Vagina (tissue), 2 donors: ENCODE results near the gene PTPRN2. TPM values are rescaled to one million over a fixed set of nuclear protein-coding genes. Genes with fewer than 3 reads are reported as not detected.

Experiments used
- DNase-seq, 2 donors: peaks; one replicate each; pipeline ENCODE4 v3.0.0-alpha.2; 2017; ENCODE audit errors: extremely low spot score in 2 of 2
- H3K27ac ChIP-seq: fragments of 200-600 bp; sonication (generic); one replicate; pipeline ENCODE4 v1.5.1; 2019
- H3K27me3 ChIP-seq: fragments of 200-600 bp; sonication (generic); one replicate; pipeline ENCODE4 v1.5.1; 2019
- H3K36me3 ChIP-seq, 2 donors: fragments of 200-600 bp; sonication (generic); one replicate each; pipeline ENCODE4 v1.5.1; 2017 to 2019
- H3K4me1 ChIP-seq: fragments of 200-600 bp; sonication (generic); one replicate; pipeline ENCODE4 v1.5.1; 2019
- H3K4me3 ChIP-seq, 2 donors: fragments of 200-600 bp; sonication (generic); 1 replicate in 1 of 2; 2 replicates in 1 of 2; pipeline ENCODE4 v1.5.1; 2016 to 2019
- H3K9me3 ChIP-seq: fragments of 200-600 bp; sonication (generic); one replicate; pipeline ENCODE4 v1.5.1; 2019
- POLR2A ChIP-seq, 2 donors: fragments of 450-650 bp; IDR thresholded peaks; one replicate each; pipeline ENCODE4 v1.6.1; 2017; ENCODE audit warnings: antibody characterized with exemption in 2 of 2, mild to moderate bottlenecking in 2 of 2, moderate library complexity in 2 of 2
- POLR2AphosphoS5 ChIP-seq, 2 donors: sonication (generic); formaldehyde crosslinking; IDR thresholded peaks; one replicate each; pipeline ENCODE4 v1.9.0; 2017; ENCODE audit warnings: antibody characterized with exemption in 2 of 2, mild to moderate bottlenecking in 2 of 2, low read depth in 1 of 2; ENCODE audit not compliant: insufficient read depth in 1 of 2
- intact Hi-C: fragments of 100-400 bp; cut with DNase I; formaldehyde crosslinking; loops from one replicate; pipeline ENCODE4 v1.15.1; 2023
- total RNA-seq: library from RNA; depleted of rRNA; stranded (reverse); fragments of >200 nt; gene quantifications from one replicate; pipeline ENCODE4 v1.2.3, GENCODE V29; 2016
- TF ChIP-seq, protein P1 (sequence below), 3 experiments: fragments of 450-650 bp in 2 of 3; fragments of 200-600 bp in 1 of 3; sonication (generic) in 1 of 3; IDR thresholded peaks; one replicate each; pipeline ENCODE4 v1.5.1; 2017 to 2019; ENCODE audit warnings: antibody characterized with exemption in 3 of 3, mild to moderate bottlenecking in 2 of 3, moderate library complexity in 2 of 3

The PTPRN2 gene
- total RNA-seq, 1 donor from 2014 or later: 7.4 TPM

GRCh38 chr7:158141221-158141582 lies 446.4 kb downstream of the PTPRN2 start:
- Histone ChIP-seq H3K9me3 (no peaks in the 10 kb centered on the region), H3K27me3 (no peaks in the 10 kb centered on the region), H3K36me3 (no peaks in the 10 kb centered on the region), H3K27ac (no peak overlapping the region), H3K4me3 (no peak overlapping the region), H3K4me1 (no peaks in the 10 kb centered on the region)
- TF ChIP-seq, protein P1, sequence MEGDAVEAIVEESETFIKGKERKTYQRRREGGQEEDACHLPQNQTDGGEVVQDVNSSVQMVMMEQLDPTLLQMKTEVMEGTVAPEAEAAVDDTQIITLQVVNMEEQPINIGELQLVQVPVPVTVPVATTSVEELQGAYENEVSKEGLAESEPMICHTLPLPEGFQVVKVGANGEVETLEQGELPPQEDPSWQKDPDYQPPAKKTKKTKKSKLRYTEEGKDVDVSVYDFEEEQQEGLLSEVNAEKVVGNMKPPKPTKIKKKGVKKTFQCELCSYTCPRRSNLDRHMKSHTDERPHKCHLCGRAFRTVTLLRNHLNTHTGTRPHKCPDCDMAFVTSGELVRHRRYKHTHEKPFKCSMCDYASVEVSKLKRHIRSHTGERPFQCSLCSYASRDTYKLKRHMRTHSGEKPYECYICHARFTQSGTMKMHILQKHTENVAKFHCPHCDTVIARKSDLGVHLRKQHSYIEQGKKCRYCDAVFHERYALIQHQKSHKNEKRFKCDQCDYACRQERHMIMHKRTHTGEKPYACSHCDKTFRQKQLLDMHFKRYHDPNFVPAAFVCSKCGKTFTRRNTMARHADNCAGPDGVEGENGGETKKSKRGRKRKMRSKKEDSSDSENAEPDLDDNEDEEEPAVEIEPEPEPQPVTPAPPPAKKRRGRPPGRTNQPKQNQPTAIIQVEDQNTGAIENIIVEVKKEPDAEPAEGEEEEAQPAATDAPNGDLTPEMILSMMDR (IDR thresholded peaks at IDR 0.05): no peak
- TF ChIP-seq POLR2AphosphoS5 (IDR thresholded peaks at IDR 0.05; ENCODE audit: insufficient read depth in 1 of 2, low read depth in 1 of 2) (no peak), POLR2A (IDR thresholded peaks at IDR 0.05) (no peak)
- DNase-seq: no peak
- intact Hi-C loops: no loop called here

DNA sequence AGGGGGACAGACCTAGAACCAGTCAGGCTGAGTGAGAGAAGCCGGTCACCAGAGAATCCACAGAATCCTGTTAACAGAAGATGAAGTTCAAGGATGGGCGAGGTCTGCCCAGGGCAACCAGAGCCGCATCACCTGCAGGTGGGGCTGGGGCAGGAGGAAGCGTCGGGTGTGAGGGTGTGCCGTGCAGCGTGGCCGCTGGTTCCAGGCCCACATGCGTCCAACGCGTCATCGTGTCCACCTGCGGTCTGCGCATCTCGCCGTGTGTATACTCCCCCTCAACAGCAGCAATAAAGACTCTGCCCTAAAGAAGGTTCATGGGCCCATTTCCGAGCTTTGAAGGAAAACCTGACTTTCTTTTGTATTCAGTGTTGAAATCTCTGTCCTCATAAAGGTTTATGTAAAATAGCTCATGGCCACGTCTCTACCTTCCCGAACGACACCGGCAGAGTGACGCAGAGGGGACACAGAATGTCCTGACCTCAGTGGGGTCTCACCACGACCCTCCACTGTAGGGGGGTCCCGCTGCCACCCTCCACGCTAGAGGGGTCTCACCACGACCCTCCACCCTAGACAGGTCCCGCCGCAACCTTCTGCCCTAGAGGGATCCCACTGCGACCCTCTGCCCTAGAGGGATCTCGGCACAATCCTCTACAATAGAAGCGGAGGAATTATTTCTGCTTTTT lies 446.9 kb downstream of the PTPRN2 start:
- no peaks in the 10 kb centered on the region for H3K27me3 ChIP-seq
- no peak for TF ChIP-seq POLR2A (IDR thresholded peaks at IDR 0.05)
- no peak for TF ChIP-seq POLR2AphosphoS5 (IDR thresholded peaks at IDR 0.05; ENCODE audit: insufficient read depth in 1 of 2, low read depth in 1 of 2)
- TF ChIP-seq, protein P1 (IDR thresholded peaks at IDR 0.05): no peak
- intact Hi-C loops: no loop called here
- H3K27ac ChIP-seq: no peak overlapping the region
- H3K36me3 ChIP-seq: no peaks in the 10 kb centered on the region
- no peaks in the 10 kb centered on the region for H3K4me1 ChIP-seq
- no peak for DNase-seq
- no peaks in the 10 kb centered on the region for H3K9me3 ChIP-seq
- no peak overlapping the region for H3K4me3 ChIP-seq

- intact Hi-C loops: no loop called here
- TF ChIP-seq, protein P1 (IDR thresholded peaks at IDR 0.05): no peak
- TF ChIP-seq POLR2AphosphoS5 (IDR thresholded peaks at IDR 0.05; ENCODE audit: insufficient read depth in 1 of 2, low read depth in 1 of 2) (no peak), POLR2A (IDR thresholded peaks at IDR 0.05) (no peak)
- Histone ChIP-seq H3K27ac (no peak overlapping the region), H3K9me3 (no peaks in the 10 kb centered on the region), H3K4me3 (no peak overlapping the region), H3K4me1 (no peaks in the 10 kb centered on the region), H3K27me3 (no peaks in the 10 kb centered on the region), H3K36me3 (no peaks in the 10 kb centered on the region)
- no peak for DNase-seq
Observed at GRCh38 chr7:158139499-158139898, 448.1 kb downstream of the PTPRN2 start.

DNA sequence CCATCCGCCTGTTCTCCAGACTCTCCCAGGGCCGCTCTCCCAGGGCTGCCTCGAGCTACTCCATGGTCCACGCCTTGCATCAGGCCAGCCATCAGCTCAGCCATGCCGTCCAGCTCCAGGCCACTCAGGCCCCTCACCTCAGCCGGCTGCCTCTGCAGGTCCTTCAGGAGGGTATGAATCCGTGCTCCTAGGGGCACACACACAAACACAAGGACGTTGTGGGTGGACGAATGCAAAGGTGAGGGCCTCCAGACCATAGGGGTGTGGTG lies 449.4 kb downstream of the PTPRN2 start:
- Histone ChIP-seq H3K4me3 (no peak overlapping the region), H3K4me1 (no peaks in the 10 kb centered on the region), H3K9me3 (no peaks in the 10 kb centered on the region), H3K27me3 (no peaks in the 10 kb centered on the region), H3K36me3 (no peaks in the 10 kb centered on the region), H3K27ac (no peak overlapping the region)
- TF ChIP-seq POLR2A (IDR thresholded peaks at IDR 0.05) (no peak), POLR2AphosphoS5 (IDR thresholded peaks at IDR 0.05; ENCODE audit: insufficient read depth in 1 of 2, low read depth in 1 of 2) (no peak)
- TF ChIP-seq, protein P1 (IDR thresholded peaks at IDR 0.05): no peak
- intact Hi-C loops: no loop called here
- no peak for DNase-seq

DNA sequence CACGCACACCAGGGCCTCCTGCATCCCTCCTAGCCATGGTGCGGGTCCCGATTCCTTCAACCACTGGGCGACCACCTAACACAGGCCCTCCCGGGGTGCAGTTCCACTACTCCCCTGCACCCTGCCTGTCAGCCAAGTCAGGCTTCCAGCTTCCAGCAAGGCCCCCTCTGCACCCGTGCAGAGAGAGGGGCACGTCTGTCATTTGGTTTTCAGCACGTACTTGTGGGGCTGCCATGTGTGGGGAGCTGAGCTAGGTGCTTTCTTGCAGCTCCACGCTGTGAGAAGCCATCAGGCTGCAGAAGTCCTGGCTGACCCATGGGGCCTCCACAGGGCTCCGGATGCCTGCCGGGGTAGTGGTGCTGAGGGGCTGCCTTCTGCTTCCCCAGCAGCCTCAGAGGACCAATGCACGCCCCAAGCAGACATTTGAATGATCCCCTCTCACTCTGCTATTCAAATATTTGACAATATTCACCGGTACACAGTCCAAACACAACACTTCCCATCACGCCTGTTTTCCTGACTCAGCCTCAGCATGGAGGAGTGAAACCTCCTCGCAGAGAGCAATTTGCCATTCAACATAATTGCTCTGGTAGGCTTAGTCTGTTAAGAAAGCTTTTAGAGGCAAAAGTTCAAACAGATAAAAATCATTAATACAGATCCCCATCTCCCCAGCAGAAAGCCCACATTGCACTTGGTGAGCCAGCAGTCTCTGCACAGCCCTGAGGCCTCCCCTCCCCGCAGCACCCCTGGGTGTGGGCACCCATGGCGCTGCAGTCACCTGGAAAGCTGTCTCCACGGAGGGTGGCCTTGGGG lies 449.9 kb downstream of the PTPRN2 start:
- no peak overlapping the region for H3K4me3 ChIP-seq
- H3K27me3 ChIP-seq: no peaks in the 10 kb centered on the region
- no peaks in the 10 kb centered on the region for H3K9me3 ChIP-seq
- no peaks in the 10 kb centered on the region for H3K36me3 ChIP-seq
- no peak for DNase-seq
- intact Hi-C loops: no loop called here
- no peak overlapping the region for H3K27ac ChIP-seq
- no peaks in the 10 kb centered on the region for H3K4me1 ChIP-seq
- TF ChIP-seq POLR2A (IDR thresholded peaks at IDR 0.05) (no peak), POLR2AphosphoS5 (IDR thresholded peaks at IDR 0.05; ENCODE audit: insufficient read depth in 1 of 2, low read depth in 1 of 2) (no peak)
- TF ChIP-seq, protein P1 (IDR thresholded peaks at IDR 0.05): no peak
